G401.6 (cell line): ENCODE measurements around the gene TM4SF4.

Experiments used
- FAIRE-seq: peaks from 2 replicates; lab custom pipeline; 2012; peaks lifted over from hg19 to GRCh38; lab: Jason Lieb, UNC

TM4SF4 gene

DNA sequence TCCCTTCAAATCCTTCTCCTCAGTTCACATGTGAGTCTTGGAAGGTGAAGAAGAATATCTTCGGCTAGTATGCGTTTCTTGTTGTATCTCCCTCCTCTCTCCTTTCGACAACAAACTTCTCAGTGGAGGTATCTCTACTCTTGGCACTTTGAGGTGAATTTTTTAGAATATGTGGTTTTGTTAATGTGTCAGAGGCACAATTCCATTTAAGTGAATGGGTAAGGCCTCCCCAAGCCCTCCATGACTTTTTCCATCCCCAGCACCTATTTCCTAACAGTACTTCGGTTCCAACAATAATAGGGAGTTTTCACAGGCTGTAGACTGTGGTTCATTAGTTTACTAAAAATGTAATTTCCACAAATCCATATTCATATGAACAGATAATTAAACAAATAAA, 74.2 kb downstream of the TM4SF4 start:
- no peak for FAIRE-seq

GRCh38 chr3:149551500-149551899, 77.0 kb downstream of the TM4SF4 start:
- no peak for FAIRE-seq

DNA sequence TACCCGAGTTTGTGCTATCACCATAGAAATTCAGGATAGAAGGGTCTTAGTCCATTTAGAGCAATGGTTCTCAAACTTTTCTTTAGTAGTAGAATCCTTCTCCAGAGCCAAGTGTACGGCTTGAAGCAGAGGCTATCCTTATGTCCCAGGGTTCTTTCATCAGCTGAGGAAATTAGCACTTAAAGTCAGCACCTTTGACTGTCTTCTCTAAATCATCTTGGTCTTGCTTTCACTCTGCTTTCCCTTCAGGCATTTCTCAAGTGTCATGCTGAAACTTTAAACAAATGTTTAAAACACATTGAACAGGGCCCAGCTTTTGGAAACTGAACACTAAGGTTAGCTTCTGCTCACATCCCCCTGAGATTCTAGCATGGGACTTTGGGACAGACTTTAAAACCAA, 78.2 kb downstream of the TM4SF4 start:
- no peak for FAIRE-seq
